ENCODE measurements around the gene ADCY2.

DNA sequence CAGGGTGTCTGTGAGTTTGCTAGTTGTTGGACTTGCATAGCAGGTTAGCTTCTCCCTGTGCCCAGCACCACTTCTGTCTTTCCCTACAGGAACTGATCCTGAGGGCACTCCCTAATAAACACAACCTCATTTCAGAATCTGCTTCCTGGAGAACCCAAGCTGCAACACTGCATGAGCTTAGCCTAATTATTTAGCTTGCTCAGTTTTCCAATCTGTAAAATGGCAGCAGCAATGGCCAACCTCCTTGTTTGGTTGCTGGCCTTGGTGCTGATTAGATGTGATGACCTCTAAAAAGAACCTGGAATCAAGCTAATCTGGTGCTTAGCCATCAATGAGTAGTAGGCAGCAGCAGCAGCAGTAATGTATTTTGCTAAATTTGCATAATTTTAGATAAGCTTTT is 133.9 kb downstream of the ADCY2 start:
- TF ChIP-seq, protein P1, sequence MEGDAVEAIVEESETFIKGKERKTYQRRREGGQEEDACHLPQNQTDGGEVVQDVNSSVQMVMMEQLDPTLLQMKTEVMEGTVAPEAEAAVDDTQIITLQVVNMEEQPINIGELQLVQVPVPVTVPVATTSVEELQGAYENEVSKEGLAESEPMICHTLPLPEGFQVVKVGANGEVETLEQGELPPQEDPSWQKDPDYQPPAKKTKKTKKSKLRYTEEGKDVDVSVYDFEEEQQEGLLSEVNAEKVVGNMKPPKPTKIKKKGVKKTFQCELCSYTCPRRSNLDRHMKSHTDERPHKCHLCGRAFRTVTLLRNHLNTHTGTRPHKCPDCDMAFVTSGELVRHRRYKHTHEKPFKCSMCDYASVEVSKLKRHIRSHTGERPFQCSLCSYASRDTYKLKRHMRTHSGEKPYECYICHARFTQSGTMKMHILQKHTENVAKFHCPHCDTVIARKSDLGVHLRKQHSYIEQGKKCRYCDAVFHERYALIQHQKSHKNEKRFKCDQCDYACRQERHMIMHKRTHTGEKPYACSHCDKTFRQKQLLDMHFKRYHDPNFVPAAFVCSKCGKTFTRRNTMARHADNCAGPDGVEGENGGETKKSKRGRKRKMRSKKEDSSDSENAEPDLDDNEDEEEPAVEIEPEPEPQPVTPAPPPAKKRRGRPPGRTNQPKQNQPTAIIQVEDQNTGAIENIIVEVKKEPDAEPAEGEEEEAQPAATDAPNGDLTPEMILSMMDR (IDR thresholded peaks at IDR 0.05), result no peak
- TF ChIP-seq POLR2AphosphoS5 (IDR thresholded peaks at IDR 0.05) (no peak), POLR2A (IDR thresholded peaks at IDR 0.05) (no peak), EP300 (IDR thresholded peaks at IDR 0.05) (no peak)
